Gastroesophageal sphincter (tissue), 4 donors: Measurements from ENCODE around the gene DAP. TPM values are rescaled to one million over a fixed set of nuclear protein-coding genes. Genes with fewer than 3 reads are reported as not detected.
A peak's percentile ranks its signal among the peaks of the same experiment; 100 is the strongest.

ENCODE experiments used
- ATAC-seq: fragments of 150-250 bp; one replicate; pipeline ENCODE4 v1.9.1; 2016; ENCODE audit warnings: mild to moderate bottlenecking, moderate library complexity
- H3K27ac ChIP-seq, 4 donors: fragments of 200-600 bp; sonication (generic) in 3 of 4; 1 replicate in 3 of 4; 2 replicates in 1 of 4; pipeline ENCODE4 v1.5.1; 2016 to 2019
- H3K27me3 ChIP-seq: fragments of 200-600 bp; sonication (generic); one replicate; pipeline ENCODE4 v1.5.1; 2019
- H3K36me3 ChIP-seq, 2 donors: fragments of 200-600 bp; sonication (generic); one replicate each; pipeline ENCODE4 v1.5.1; 2019; ENCODE audit warnings: control low read depth in 1 of 2
- H3K4me1 ChIP-seq, 3 donors: fragments of 200-600 bp; sonication (generic); 1 replicate in 2 of 3; 2 replicates in 1 of 3; pipeline ENCODE4 v1.5.1; 2016 to 2019; ENCODE audit warnings: control low read depth in 2 of 3
- H3K4me3 ChIP-seq, 2 donors: fragments of 200-600 bp; sonication (generic); one replicate each; pipeline ENCODE4 v1.5.1; 2019; ENCODE audit warnings: mild to moderate bottlenecking in 1 of 2, moderate library complexity in 1 of 2
- H3K9me3 ChIP-seq, 3 donors: fragments of 200-600 bp; sonication (generic); one replicate each; pipeline ENCODE4 v1.5.1; 2017 to 2019; ENCODE audit warnings: control low read depth in 2 of 3
- EP300 ChIP-seq: sonication (generic); formaldehyde crosslinking; IDR thresholded peaks from one replicate; pipeline ENCODE4 v1.6.1; 2017; ENCODE audit warnings: antibody characterized with exemption, mild to moderate bottlenecking
- POLR2A ChIP-seq, 2 donors: fragments of 450-650 bp; IDR thresholded peaks; one replicate each; pipeline ENCODE4 v1.6.1; 2017; ENCODE audit warnings: antibody characterized with exemption in 2 of 2, mild to moderate bottlenecking in 2 of 2, moderate library complexity in 1 of 2
- POLR2AphosphoS5 ChIP-seq: sonication (generic); formaldehyde crosslinking; IDR thresholded peaks from one replicate; pipeline ENCODE4 v1.6.1; 2017; ENCODE audit warnings: antibody characterized with exemption
- WGBS, 2 donors: methylation state at CpG; one replicate each; pipeline ENCODE4 v1.1.5; 2018; ENCODE audit warnings: low coverage in 1 of 2; 5-methylcytosine and 5-hydroxymethylcytosine counted together
- total RNA-seq, 4 donors: library from RNA; depleted of rRNA; stranded (reverse); fragments of >200 nt; gene quantifications; one replicate each; pipeline ENCODE4 v1.1.0, GENCODE V29; 2016
- TF ChIP-seq, protein P1 (sequence below), 4 experiments: fragments of 200-600 bp in 2 of 4; fragments of 450-650 bp in 2 of 4; sonication (generic) in 1 of 4; IDR thresholded peaks; one replicate each; pipeline ENCODE4 v1.5.1; 2017 to 2019; ENCODE audit warnings: antibody characterized with exemption in 4 of 4, mild to moderate bottlenecking in 2 of 4, moderate library complexity in 2 of 4

The DAP gene
- total RNA-seq, 4 donors from 2014 or later: 21.8 to 41.9 (median 36.0) TPM

DNA sequence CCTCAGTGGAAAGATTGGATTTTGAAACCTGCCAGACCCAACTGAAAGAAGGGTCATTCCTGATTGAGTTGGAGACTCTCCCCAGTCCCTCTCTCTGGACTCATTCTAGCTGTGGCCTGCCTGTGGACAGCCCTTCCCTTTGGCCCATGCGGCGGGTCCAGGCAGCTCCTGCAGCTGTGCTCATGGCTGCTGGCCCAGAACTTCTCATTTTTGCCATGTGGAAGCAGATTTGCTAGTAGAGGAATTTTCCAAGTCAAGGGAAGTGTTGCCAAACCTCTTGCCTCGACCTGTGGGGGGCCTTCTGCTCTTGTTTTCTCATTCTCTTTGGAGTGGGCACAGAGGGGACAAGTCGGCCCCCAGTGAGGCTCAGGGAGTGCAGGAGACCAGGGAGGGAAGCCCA is 108.0 kb downstream of the DAP start:
- H3K36me3 ChIP-seq: peaks cover 0 to 6% of the 10 kb centered on the region in 2 donors
- TF ChIP-seq POLR2A (IDR thresholded peaks at IDR 0.05): no peak
- TF ChIP-seq POLR2AphosphoS5: no peak
- TF ChIP-seq, protein P1, sequence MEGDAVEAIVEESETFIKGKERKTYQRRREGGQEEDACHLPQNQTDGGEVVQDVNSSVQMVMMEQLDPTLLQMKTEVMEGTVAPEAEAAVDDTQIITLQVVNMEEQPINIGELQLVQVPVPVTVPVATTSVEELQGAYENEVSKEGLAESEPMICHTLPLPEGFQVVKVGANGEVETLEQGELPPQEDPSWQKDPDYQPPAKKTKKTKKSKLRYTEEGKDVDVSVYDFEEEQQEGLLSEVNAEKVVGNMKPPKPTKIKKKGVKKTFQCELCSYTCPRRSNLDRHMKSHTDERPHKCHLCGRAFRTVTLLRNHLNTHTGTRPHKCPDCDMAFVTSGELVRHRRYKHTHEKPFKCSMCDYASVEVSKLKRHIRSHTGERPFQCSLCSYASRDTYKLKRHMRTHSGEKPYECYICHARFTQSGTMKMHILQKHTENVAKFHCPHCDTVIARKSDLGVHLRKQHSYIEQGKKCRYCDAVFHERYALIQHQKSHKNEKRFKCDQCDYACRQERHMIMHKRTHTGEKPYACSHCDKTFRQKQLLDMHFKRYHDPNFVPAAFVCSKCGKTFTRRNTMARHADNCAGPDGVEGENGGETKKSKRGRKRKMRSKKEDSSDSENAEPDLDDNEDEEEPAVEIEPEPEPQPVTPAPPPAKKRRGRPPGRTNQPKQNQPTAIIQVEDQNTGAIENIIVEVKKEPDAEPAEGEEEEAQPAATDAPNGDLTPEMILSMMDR (IDR thresholded peaks at IDR 0.05): no peak
- no peak for TF ChIP-seq EP300
- peaks cover 43% of the 10 kb centered on the region for H3K27me3 ChIP-seq
- H3K27ac ChIP-seq: no peak overlapping the region
- H3K4me1 ChIP-seq: peaks cover 0 to 13% (median 4%) of the 10 kb centered on the region in 3 donors
- 57% methylated on average over 1 of the region's 4 CpGs; no CpG with 5 or more reads in 1 of the 2 donors for WGBS, 2 donors
- H3K9me3 ChIP-seq: no peaks in the 10 kb centered on the region
- peak; percentile 39 for ATAC-seq
- no peak overlapping the region for H3K4me3 ChIP-seq

- H3K27me3 ChIP-seq: peaks cover 46% of the 10 kb centered on the region
- peaks cover 0 to 6% of the 10 kb centered on the region in 2 donors for H3K36me3 ChIP-seq
- no peak for ATAC-seq
- WGBS, 2 donors: 88 to 100% methylated on average over 4 to 5 of the region's 8 CpGs
- no peaks in the 10 kb centered on the region for H3K9me3 ChIP-seq
- no peak for TF ChIP-seq POLR2A (IDR thresholded peaks at IDR 0.05)
- TF ChIP-seq, protein P1 (IDR thresholded peaks at IDR 0.05): no peak
- no peak for TF ChIP-seq EP300
- TF ChIP-seq POLR2AphosphoS5: no peak
- no peak overlapping the region for H3K27ac ChIP-seq
- H3K4me1 ChIP-seq: peaks cover 0 to 13% (median 4%) of the 10 kb centered on the region in 3 donors
- H3K4me3 ChIP-seq: no peak overlapping the region
Observed at GRCh38 chr5:10652606-10653005, 108.4 kb downstream of the DAP start.

- WGBS, 2 donors: 88% methylated on average over 4 of the region's 13 CpGs; no CpG with 5 or more reads in 1 of the 2 donors
- H3K9me3 ChIP-seq: no peaks in the 10 kb centered on the region
- H3K27me3 ChIP-seq: peaks cover 51% of the 10 kb centered on the region
- TF ChIP-seq POLR2A (IDR thresholded peaks at IDR 0.05) (no peak), POLR2AphosphoS5 (no peak), EP300 (no peak)
- TF ChIP-seq, protein P1 (IDR thresholded peaks at IDR 0.05): no peak
- no peak overlapping the region for H3K4me3 ChIP-seq
- ATAC-seq: no peak
- H3K4me1 ChIP-seq: peaks cover 0 to 13% (median 4%) of the 10 kb centered on the region in 3 donors
- H3K36me3 ChIP-seq: peaks cover 0 to 6% of the 10 kb centered on the region in 2 donors
- H3K27ac ChIP-seq: no peak overlapping the region
Observed at GRCh38 chr5:10652151-10652550, 108.9 kb downstream of the DAP start.

DNA sequence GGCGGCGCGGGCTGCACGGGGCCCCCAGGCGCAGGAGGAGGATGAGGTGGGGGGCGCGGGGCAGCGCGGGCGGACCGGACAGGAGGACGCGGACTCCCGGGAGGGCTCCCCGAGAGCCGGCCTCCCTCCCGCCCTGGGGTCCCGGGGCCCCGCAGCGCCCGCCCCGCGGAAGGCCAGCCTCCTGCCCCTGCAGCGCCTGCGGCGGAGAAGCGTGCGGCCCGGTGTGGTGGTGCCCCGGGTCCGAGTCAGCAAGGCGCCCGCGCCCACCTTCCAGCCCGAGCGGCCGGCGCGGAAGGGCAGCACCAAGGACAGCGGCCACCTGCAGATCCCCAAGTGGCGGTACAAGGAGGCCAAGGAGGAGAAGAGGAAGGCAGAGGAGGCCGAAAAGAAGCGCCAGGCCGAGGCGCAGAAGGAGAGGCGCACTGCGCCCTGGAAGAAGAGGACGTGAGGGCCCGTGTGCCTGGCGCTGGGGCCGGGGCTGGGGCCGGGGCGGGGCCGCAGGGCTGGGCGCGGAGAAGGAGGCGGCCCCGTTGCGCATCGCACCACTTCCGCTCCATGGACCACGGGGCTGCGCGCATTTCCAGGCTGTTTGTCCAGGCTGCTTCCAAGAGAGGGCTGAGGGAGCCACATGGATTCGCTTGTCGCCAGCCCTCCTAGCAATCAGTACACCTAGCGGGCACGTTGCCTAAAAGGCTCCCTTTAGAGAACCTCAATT is 111.2 kb downstream of the DAP start:
- Histone ChIP-seq H3K4me1 (peaks cover 0 to 13% (median 4%) of the 10 kb centered on the region in 3 donors), H3K9me3 (no peaks in the 10 kb centered on the region), H3K27me3 (peaks cover 53% of the 10 kb centered on the region), H3K4me3 (no peak overlapping the region), H3K27ac (no peak overlapping the region), H3K36me3 (peaks cover 0 to 6% of the 10 kb centered on the region in 2 donors)
- no peak for ATAC-seq
- WGBS, 2 donors: 63% methylated on average over 7 of the region's 68 CpGs; no CpG with 5 or more reads in 1 of the 2 donors
- TF ChIP-seq, protein P1 (IDR thresholded peaks at IDR 0.05): no peak
- TF ChIP-seq EP300 (no peak), POLR2A (IDR thresholded peaks at IDR 0.05) (no peak), POLR2AphosphoS5 (no peak)
